CD14-positive monocyte (primary cell): ENCODE measurements around the gene CHST15. TPM values are rescaled to one million over a fixed set of nuclear protein-coding genes. Genes with fewer than 3 reads are reported as not detected.

Experiments
- DNase-seq, 3 donors: peaks; one replicate each; pipeline ENCODE4 v3.0.0-alpha.2; 2011 to 2022
- H2AFZ ChIP-seq: 2 replicates; pipeline ENCODE4 v1.6.0; 2012; ENCODE audit warnings: mild to moderate bottlenecking, low read depth, low read length, inconsistent platforms; ENCODE audit not compliant: insufficient read depth, poor library complexity, severe bottlenecking
- H3K27ac ChIP-seq, 2 donors: 1 replicate in 1 of 2; 2 replicates in 1 of 2; pipeline ENCODE4 v1.5.1; 2012 to 2013; ENCODE audit warnings: low read length in 2 of 2, control low read depth in 1 of 2, inconsistent platforms in 1 of 2, low read depth in 1 of 2, mild to moderate bottlenecking in 1 of 2
- H3K27me3 ChIP-seq, 2 donors: one replicate each; pipeline versions ENCODE4 v1.6.0 to v1.6.1; 2011 to 2013; ENCODE audit warnings: low read length in 2 of 2; ENCODE audit not compliant: control insufficient read depth in 2 of 2, insufficient read depth in 2 of 2
- H3K36me3 ChIP-seq, 2 donors: replicated peaks in 1 of 2; 1 replicate in 1 of 2; 2 replicates in 1 of 2; pipeline versions ENCODE4 v1.5.1 to v1.6.1; 2012 to 2013; ENCODE audit warnings: low read length in 2 of 2, control low read depth in 1 of 2, inconsistent platforms in 1 of 2, mild to moderate bottlenecking in 1 of 2; ENCODE audit not compliant: insufficient read depth in 2 of 2, control insufficient read depth in 1 of 2
- H3K4me1 ChIP-seq, 2 donors: 1 replicate in 1 of 2; 2 replicates in 1 of 2; pipeline versions ENCODE4 v1.5.1 to v1.6.1; 2012 to 2013; ENCODE audit warnings: low read length in 2 of 2, control low read depth in 1 of 2, inconsistent platforms in 1 of 2, mild to moderate bottlenecking in 1 of 2, moderate library complexity in 1 of 2; ENCODE audit not compliant: insufficient read depth in 2 of 2, control insufficient read depth in 1 of 2
- H3K4me2 ChIP-seq: replicated peaks from 2 replicates; pipeline ENCODE3; 2012; ENCODE audit warnings: low read length, moderate library complexity, mild to moderate bottlenecking; ENCODE audit not compliant: poor library complexity, severe bottlenecking; ENCODE audit errors: extremely low read depth
- H3K4me3 ChIP-seq, 3 experiments: fragments of 200-600 bp in 1 of 3; sonication (generic) in 1 of 3; replicated peaks in 1 of 3; 1 replicate in 2 of 3; 2 replicates in 1 of 3; pipeline ENCODE4 v1.5.1; 2011 to 2013; ENCODE audit warnings: low read length in 3 of 3, mild to moderate bottlenecking in 3 of 3, control low read depth in 2 of 3, low read depth in 2 of 3, inconsistent platforms in 1 of 3, moderate library complexity in 1 of 3
- H3K79me2 ChIP-seq: 2 replicates; pipeline ENCODE4 v1.6.0; 2012; ENCODE audit warnings: mild to moderate bottlenecking, control low read depth, inconsistent platforms, low read length, moderate library complexity; ENCODE audit not compliant: insufficient read depth
- H3K9ac ChIP-seq: 2 replicates; pipeline ENCODE4 v1.6.0; 2017; ENCODE audit warnings: low read length, mild to moderate bottlenecking; ENCODE audit not compliant: insufficient read depth, poor library complexity, severe bottlenecking
- H3K9me3 ChIP-seq, 2 donors: replicated peaks in 1 of 2; 1 replicate in 1 of 2; 2 replicates in 1 of 2; pipeline versions ENCODE4 v1.5.1 to v1.6.1; 2012 to 2013; ENCODE audit warnings: low read length in 2 of 2, control low read depth in 1 of 2; ENCODE audit not compliant: control insufficient read depth in 1 of 2, insufficient read depth in 1 of 2
- H4K20me1 ChIP-seq: 2 replicates; pipeline ENCODE4 v1.6.0; 2012; ENCODE audit warnings: mild to moderate bottlenecking, low read length, control low read depth, moderate library complexity; ENCODE audit not compliant: insufficient read depth
- H3K27ac Mint-ChIP-seq, 7 donors: one replicate each; pipeline ENCODE4 v1.8.0; 2020; ENCODE audit warnings: mild to moderate bottlenecking in 7 of 7, mixed read lengths in 7 of 7, moderate library complexity in 6 of 7, inconsistent platforms in 2 of 7
- H3K27me3 Mint-ChIP-seq, 3 donors: one replicate each; pipeline ENCODE4 v1.8.0; 2021 to 2022; ENCODE audit warnings: low read depth in 3 of 3, mild to moderate bottlenecking in 3 of 3, mixed read lengths in 3 of 3, moderate library complexity in 3 of 3, inconsistent platforms in 1 of 3
- H3K36me3 Mint-ChIP-seq, 2 donors: one replicate each; pipeline ENCODE4 v1.8.0; 2020; ENCODE audit warnings: mixed read lengths in 2 of 2, inconsistent platforms in 1 of 2, mild to moderate bottlenecking in 1 of 2
- H3K4me1 Mint-ChIP-seq: one replicate; pipeline ENCODE4 v1.8.0; 2020; ENCODE audit warnings: mild to moderate bottlenecking, mixed read lengths
- H3K4me3 Mint-ChIP-seq, 2 donors: one replicate each; pipeline ENCODE4 v1.8.0; 2020; ENCODE audit warnings: mild to moderate bottlenecking in 2 of 2, mixed read lengths in 2 of 2, moderate library complexity in 1 of 2
- H3K9me3 Mint-ChIP-seq, 7 donors: one replicate each; pipeline ENCODE4 v1.8.0; 2020 to 2022; ENCODE audit warnings: mixed read lengths in 7 of 7, mild to moderate bottlenecking in 6 of 7, moderate library complexity in 6 of 7, inconsistent platforms in 2 of 7
- CTCF ChIP-seq: fragments of 200-600 bp; IDR thresholded peaks from one replicate; pipeline ENCODE4 v1.8.0; 2022; ENCODE audit warnings: antibody characterized with exemption, mild to moderate bottlenecking
- WGBS: methylation state at CpG from one replicate; pipeline ENCODE4 v1.1.5; 2013; ENCODE audit warnings: missing lambda C conversion rate; ENCODE audit not compliant: insufficient coverage; 5-methylcytosine and 5-hydroxymethylcytosine counted together
- intact Hi-C, 2 donors: fragments of 100-400 bp; cut with micrococcal nuclease; formaldehyde crosslinking; loops; one replicate each; pipeline versions ENCODE4 v1.15.0 to v1.15.1; 2023
- polyA plus RNA-seq, 3 donors: library from polyadenylated mRNA; depleted of rRNA in 1 of 3; unstranded in 2 of 3; stranded (reverse) in 1 of 3; fragments of 300-500 nt in 2 of 3; fragments of >200 nt in 1 of 3; fragmentation: Illumina TruSeq in 2 of 3; gene quantifications; 1 replicate in 2 of 3; 2 replicates in 1 of 3; pipeline ENCODE4 v1.2.3, GENCODE V29; 2012 to 2021

The CHST15 gene
- polyA plus RNA-seq, 3 donors = 54.4 to 106 (median 87.5) TPM

- Histone ChIP-seq H3K79me2 (no peaks in the 10 kb centered on the region), H2AFZ (no peak overlapping the region), H3K27ac (no peak overlapping the region), H3K4me2 (no peak overlapping the region), H3K9ac (no peak overlapping the region), H3K27me3 (peaks cover 0 to 3% of the 10 kb centered on the region in 2 donors), H3K9me3 (peaks cover 0 to 13% of the 10 kb centered on the region in 2 donors), H4K20me1 (peaks cover 100% of the 10 kb centered on the region), H3K4me3 (no peak overlapping the region), H3K36me3 (peaks cover 68 to 89% of the 10 kb centered on the region in 2 donors), H3K4me1 (peaks cover 21 to 26% of the 10 kb centered on the region in 2 donors)
- H3K27me3 Mint-ChIP-seq = peaks cover 14 to 44% (median 41%) of the 10 kb centered on the region in 3 donors
- H3K9me3 Mint-ChIP-seq = peaks cover 11 to 24% (median 18%) of the 10 kb centered on the region in 7 donors
- intact Hi-C loops = no loop called here
- WGBS = 89% methylated on average over 11 of the region's 11 CpGs
- DNase-seq = no peak
- H3K27ac Mint-ChIP-seq = peak overlapping the region in 1 of 7 donors; percentile 21
- H3K4me3 Mint-ChIP-seq = no peak overlapping the region
- no peak for TF ChIP-seq CTCF
- peaks cover 91 to 99% of the 10 kb centered on the region in 2 donors for H3K36me3 Mint-ChIP-seq
- H3K4me1 Mint-ChIP-seq = peaks cover 22% of the 10 kb centered on the region
Observed at GRCh38 chr10:124011464-124011863, 81.9 kb downstream of the CHST15 start.

GRCh38 chr10:124010563-124011131 lies 82.8 kb downstream of the CHST15 start:
- Histone ChIP-seq H4K20me1 (peaks cover 100% of the 10 kb centered on the region), H3K27me3 (peaks cover 0 to 6% of the 10 kb centered on the region in 2 donors), H3K4me1 (peaks cover 21 to 22% of the 10 kb centered on the region in 2 donors), H3K4me3 (no peak overlapping the region), H2AFZ (no peak overlapping the region), H3K9me3 (peaks cover 0 to 13% of the 10 kb centered on the region in 2 donors), H3K36me3 (peaks cover 76 to 89% of the 10 kb centered on the region in 2 donors), H3K9ac (no peak overlapping the region), H3K4me2 (no peak overlapping the region), H3K79me2 (no peaks in the 10 kb centered on the region), H3K27ac (no peak overlapping the region)
- no peak for DNase-seq
- Mint-ChIP-seq H3K4me3 (no peak overlapping the region), H3K4me1 (peaks cover 20% of the 10 kb centered on the region), H3K27ac (no peak overlapping the region), H3K36me3 (peaks cover 92 to 99% of the 10 kb centered on the region in 2 donors), H3K9me3 (peaks cover 11 to 24% (median 18%) of the 10 kb centered on the region in 7 donors), H3K27me3 (peaks cover 12 to 40% (median 38%) of the 10 kb centered on the region in 3 donors)
- 92% methylated on average over 22 of the region's 22 CpGs for WGBS
- intact Hi-C loops = no loop called here
- TF ChIP-seq CTCF = no peak
